OCI-LY7 (cell line): Measurements from ENCODE around the gene RNF17.
"Not testable (repeated sequence)": the region's sequence is repeated elsewhere in the genome, so short reads cannot be mapped to it uniquely, and the experiment has no call there.

Experiments used
- EZH2phosphoT487 ChIP-seq: fragments of 200-600 bp; sonication (generic); IDR thresholded peaks from 2 replicates; pipeline ENCODE4 v1.6.1; 2018; ENCODE audit warnings: low read depth, borderline replicate concordance, mild to moderate bottlenecking, mixed run types, antibody characterized with exemption, low read length, moderate library complexity, mixed read lengths
- TF ChIP-seq, protein P1 (sequence below): fragments of 200-600 bp; sonication (generic); conservative IDR thresholded peaks from 2 replicates; pipeline ENCODE4 v1.5.1; 2014; ENCODE audit warnings: mild to moderate bottlenecking, antibody characterized with exemption, low read length, moderate library complexity, mixed read lengths

- TF ChIP-seq, protein P1, sequence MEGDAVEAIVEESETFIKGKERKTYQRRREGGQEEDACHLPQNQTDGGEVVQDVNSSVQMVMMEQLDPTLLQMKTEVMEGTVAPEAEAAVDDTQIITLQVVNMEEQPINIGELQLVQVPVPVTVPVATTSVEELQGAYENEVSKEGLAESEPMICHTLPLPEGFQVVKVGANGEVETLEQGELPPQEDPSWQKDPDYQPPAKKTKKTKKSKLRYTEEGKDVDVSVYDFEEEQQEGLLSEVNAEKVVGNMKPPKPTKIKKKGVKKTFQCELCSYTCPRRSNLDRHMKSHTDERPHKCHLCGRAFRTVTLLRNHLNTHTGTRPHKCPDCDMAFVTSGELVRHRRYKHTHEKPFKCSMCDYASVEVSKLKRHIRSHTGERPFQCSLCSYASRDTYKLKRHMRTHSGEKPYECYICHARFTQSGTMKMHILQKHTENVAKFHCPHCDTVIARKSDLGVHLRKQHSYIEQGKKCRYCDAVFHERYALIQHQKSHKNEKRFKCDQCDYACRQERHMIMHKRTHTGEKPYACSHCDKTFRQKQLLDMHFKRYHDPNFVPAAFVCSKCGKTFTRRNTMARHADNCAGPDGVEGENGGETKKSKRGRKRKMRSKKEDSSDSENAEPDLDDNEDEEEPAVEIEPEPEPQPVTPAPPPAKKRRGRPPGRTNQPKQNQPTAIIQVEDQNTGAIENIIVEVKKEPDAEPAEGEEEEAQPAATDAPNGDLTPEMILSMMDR: not testable (repeated sequence)
- not testable (repeated sequence) for TF ChIP-seq EZH2phosphoT487
These were observed 73.6 kb downstream of the RNF17 start for GRCh38 chr13:24837528-24837927.
